Measurements from ENCODE around the gene FOXRED1.
"Not testable (repeated sequence)": the region's sequence is repeated elsewhere in the genome, so short reads cannot be mapped to it uniquely, and the experiment has no call there.

FOXRED1 gene

DNA sequence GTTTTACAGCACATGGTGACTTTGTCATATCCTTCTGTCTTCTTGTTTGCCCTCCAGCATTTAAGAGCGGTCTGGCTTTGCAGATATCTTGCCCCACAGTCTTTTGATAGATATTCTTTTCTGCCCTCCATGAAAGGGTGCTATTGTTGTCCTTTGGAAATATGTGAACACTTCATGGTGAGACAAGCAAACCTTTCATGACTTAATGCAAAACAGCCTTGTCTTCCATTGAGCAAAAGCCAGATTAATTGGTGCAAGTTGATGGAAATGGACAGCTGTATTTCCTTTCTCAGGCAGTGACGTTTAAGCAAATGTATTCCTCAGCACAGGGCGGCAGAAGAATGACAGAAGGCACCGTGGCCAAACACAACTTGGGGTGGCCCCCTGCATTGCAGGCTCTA is 39.3 kb downstream of the FOXRED1 start:
- H3K9me3 ChIP-seq (ENCODE audit: severe bottlenecking): no peaks in the 10 kb centered on the region

DNA sequence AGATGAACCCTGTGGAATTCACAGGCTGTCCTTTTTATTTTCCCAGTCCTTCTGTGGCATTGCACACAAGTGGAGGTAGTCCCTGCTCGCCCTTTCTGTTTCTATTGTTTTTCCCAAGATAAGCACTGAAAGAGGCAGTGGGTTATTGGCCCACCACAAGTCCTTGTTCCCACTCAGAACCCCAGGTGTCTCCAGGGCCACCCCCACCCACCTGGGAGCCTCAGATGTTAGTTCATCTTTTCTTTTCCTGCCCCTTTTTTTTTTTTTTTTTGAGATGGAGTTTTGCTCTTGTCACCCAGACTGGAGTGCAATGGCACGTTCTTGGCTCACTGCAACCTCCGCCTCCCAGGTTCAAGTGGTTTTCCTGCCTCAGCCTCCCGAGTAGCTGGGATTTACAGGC is 39.8 kb downstream of the FOXRED1 start:
- not testable (repeated sequence) for H3K27ac ChIP-seq; H3K4me3 ChIP-seq (ENCODE audit: low read depth, low read length); H3K9me3 ChIP-seq (ENCODE audit: severe bottlenecking); H3K27me3 ChIP-seq (ENCODE audit: insufficient read depth, low read depth, severe bottlenecking); DNase-seq
- peaks cover 27% of the 10 kb centered on the region for H3K36me3 ChIP-seq

More for the DNA sequence above, 39.3 kb downstream of the FOXRED1 start:
- TF ChIP-seq, protein P1, sequence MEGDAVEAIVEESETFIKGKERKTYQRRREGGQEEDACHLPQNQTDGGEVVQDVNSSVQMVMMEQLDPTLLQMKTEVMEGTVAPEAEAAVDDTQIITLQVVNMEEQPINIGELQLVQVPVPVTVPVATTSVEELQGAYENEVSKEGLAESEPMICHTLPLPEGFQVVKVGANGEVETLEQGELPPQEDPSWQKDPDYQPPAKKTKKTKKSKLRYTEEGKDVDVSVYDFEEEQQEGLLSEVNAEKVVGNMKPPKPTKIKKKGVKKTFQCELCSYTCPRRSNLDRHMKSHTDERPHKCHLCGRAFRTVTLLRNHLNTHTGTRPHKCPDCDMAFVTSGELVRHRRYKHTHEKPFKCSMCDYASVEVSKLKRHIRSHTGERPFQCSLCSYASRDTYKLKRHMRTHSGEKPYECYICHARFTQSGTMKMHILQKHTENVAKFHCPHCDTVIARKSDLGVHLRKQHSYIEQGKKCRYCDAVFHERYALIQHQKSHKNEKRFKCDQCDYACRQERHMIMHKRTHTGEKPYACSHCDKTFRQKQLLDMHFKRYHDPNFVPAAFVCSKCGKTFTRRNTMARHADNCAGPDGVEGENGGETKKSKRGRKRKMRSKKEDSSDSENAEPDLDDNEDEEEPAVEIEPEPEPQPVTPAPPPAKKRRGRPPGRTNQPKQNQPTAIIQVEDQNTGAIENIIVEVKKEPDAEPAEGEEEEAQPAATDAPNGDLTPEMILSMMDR (IDR thresholded peaks at IDR 0.05; ENCODE audit: low read depth, low read length): no peak
- Histone ChIP-seq H3K4me3 (ENCODE audit: low read depth, low read length) (no peak overlapping the region), H3K27me3 (ENCODE audit: insufficient read depth, low read depth, severe bottlenecking) (no peaks in the 10 kb centered on the region), H3K36me3 (peaks cover 29% of the 10 kb centered on the region), H3K27ac (no peak overlapping the region)
- no peak for DNase-seq

DNA sequence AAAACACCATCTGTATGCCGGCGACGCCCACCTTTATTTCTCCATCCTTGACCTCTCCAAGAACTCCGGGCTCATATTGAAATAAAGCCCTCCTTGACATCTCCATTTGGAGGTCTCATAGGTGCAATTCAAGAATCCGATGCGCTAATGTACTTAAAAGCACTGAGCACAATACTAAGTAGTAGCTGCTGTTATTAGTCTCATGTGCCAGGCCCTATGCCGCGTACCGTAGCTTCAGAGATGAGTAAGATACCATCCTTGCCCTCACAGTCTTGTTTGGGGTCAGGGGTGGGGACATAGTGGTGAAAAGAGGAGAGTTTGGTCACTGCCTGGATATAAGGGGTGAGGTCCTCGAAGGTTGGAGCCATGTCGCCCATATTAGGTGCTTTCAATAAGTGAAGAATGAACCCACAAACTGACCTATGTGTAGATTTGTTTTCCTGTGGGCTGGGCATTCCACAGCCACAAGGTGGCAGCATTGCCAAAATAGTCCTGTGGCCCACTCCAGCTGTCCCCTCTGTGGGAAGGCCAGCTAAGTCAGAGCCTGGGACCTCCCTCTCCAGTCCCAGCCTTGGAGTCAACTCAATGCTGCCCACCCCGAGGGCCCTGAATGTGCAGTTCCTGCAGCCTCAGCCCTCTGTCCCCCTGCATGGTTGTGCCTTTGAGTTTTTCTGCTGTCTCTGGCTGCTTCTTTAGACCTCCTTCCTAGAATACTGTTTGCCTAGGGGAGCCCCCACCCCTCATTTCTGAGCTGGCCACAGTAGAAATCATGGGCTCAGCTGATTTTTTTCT is 41.4 kb downstream of the FOXRED1 start:
- Histone ChIP-seq H3K4me3 (ENCODE audit: low read depth, low read length) (no peak overlapping the region), H3K27ac (no peak overlapping the region), H3K9me3 (ENCODE audit: severe bottlenecking) (no peaks in the 10 kb centered on the region), H3K27me3 (ENCODE audit: insufficient read depth, low read depth, severe bottlenecking) (no peaks in the 10 kb centered on the region), H3K36me3 (peaks cover 29% of the 10 kb centered on the region)
- TF ChIP-seq, protein P1 (IDR thresholded peaks at IDR 0.05; ENCODE audit: low read depth, low read length): peak; percentile 93
- DNase-seq: peak; percentile 81

DNA sequence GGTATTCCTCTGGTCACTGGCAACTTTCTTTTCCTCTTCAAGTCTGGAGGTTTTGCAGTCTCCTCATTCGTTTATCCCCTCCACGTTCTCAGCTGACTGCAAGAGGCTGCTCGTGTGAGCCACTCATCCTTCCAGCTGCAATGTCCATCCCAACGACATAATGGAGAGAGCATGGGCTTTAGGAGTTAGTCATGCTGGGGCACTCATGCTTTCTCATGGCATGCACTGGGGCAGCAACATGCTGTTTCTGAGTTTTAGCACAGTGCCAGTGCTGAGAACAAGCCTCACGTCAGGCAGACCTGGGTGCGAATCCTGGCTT is 42.0 kb downstream of the FOXRED1 start:
- no peak overlapping the region for H3K4me3 ChIP-seq (ENCODE audit: low read depth, low read length)
- TF ChIP-seq, protein P1 (IDR thresholded peaks at IDR 0.05; ENCODE audit: low read depth, low read length): no peak
- peaks cover 29% of the 10 kb centered on the region for H3K36me3 ChIP-seq
- H3K27ac ChIP-seq: no peak overlapping the region
- no peaks in the 10 kb centered on the region for H3K9me3 ChIP-seq (ENCODE audit: severe bottlenecking)
- H3K27me3 ChIP-seq (ENCODE audit: insufficient read depth, low read depth, severe bottlenecking): no peaks in the 10 kb centered on the region
- DNase-seq: no peak

DNA sequence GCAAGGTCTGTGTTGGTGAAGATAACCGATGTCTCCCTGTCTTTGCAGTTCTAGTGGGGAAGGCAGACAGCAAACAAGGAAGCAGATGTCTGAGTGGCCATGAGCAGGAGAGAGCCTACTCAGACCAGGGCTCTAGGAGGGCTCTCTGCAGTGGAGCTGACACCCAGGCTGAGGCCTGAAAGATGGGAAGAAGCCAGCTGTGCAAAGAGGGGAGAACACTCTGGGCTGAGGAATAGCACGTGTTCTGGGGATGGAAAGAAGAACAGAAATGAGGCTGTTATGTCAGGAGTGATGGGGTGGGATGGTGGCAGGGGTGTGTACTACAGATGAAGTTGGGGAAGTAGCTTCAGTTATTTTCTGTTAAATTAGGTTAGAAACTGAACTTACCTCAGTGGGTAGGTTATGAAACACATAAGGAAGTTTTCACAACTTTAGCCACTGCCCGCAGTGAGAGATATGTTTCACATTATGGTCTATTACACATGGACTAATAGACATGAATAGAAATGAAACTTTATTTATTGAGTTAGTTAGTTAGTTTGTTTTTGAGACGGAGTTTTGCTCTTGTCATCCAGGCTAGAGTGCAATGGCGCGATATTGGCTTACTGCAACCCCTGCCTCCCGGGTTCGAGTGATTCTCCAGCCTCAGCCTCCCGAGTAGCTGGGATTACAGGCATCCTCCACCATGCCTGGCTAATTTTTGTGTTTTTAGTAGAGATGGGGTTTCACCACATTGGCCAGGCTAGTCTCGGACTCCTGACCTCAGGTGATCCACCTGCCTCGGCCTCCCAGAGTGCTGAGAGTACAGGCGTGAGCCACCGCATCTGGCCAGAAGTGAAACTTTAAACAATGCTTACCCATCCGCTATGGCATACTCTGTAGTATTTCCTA is 42.7 kb downstream of the FOXRED1 start:
- Histone ChIP-seq H3K36me3 (peaks cover 29% of the 10 kb centered on the region), H3K9me3 (ENCODE audit: severe bottlenecking) (no peaks in the 10 kb centered on the region), H3K4me3 (ENCODE audit: low read depth, low read length) (no peak overlapping the region), H3K27me3 (ENCODE audit: insufficient read depth, low read depth, severe bottlenecking) (no peaks in the 10 kb centered on the region), H3K27ac (no peak overlapping the region)
- DNase-seq: no peak
- TF ChIP-seq, protein P1 (IDR thresholded peaks at IDR 0.05; ENCODE audit: low read depth, low read length): no peak

DNA sequence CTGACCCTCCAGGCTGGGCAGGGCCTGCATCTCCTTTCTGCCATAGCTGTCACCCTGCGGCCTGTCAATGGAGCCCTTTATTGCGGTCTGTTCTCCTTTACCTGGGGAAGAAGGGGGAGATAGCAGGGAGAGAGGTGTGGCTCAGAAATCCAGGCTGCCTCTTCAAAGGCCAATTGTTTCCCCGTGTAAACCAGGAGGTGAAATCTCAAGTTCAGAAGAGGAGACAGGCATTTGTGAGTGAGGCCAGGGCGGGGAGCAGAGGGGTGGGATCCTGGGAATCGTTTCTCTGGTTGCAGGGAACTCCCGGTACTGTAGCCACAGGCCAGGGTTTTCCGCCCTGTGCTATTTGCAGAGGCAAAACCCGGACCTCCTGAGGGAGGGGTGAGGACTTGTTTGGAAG is 44.0 kb downstream of the FOXRED1 start:
- Histone ChIP-seq H3K36me3 (peaks cover 24% of the 10 kb centered on the region), H3K27ac (no peak overlapping the region), H3K9me3 (ENCODE audit: severe bottlenecking) (no peaks in the 10 kb centered on the region), H3K27me3 (ENCODE audit: insufficient read depth, low read depth, severe bottlenecking) (no peaks in the 10 kb centered on the region), H3K4me3 (ENCODE audit: low read depth, low read length) (no peak overlapping the region)
- TF ChIP-seq, protein P1 (IDR thresholded peaks at IDR 0.05; ENCODE audit: low read depth, low read length): no peak
- no peak for DNase-seq
